ENCODE measurements around the gene CRIP2. TPM values are rescaled to one million over a fixed set of nuclear protein-coding genes. Genes with fewer than 3 reads are reported as not detected.

CRIP2 gene
- total and polyA plus RNA-seq, 10 of the 15 experiments (the other 5 are each of a cell fraction or from before 2014, with no cell fraction given) = 0.04 to 0.62 (median 0.37) TPM; not detected in 5

DNA sequence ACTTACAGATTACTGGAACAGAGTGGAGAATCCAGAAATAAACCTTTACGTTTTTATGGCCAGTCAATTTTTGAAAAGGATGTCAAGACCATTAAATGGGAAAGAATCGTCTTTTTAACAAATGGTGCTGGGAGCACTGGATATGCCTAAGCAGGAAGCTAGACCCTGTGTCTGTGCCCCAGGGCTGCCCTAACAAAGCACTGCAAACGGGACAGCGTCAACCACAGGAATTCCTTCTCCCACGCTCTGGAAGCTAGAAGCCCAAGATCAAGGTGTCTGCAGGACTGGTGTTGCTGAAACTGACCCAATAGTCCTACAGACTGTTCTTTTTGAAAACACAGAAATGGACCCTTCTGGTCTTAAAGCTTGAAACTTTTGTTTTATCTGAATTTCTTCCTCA is 42.5 kb downstream of the CRIP2 start:
- ChIA-PET POLR2A (no interaction called here), RAD21 (ENCODE audit: unreplicated experiment) (no interaction called here), SMC1A (ENCODE audit: uncharacterized antibody, unreplicated experiment) (no interaction called here), CTCF (interaction anchor here (0.8 to 1.0 kb wide), 2 partner anchors 11 to 35 kb away, joined by 3 read pairs; no protein-coding TSS in a partner anchor)
- no peaks in the 10 kb centered on the region for H3K79me2 ChIP-seq (ENCODE audit: control insufficient read depth, insufficient read depth, low read length)
- H3K36me3 ChIP-seq (ENCODE audit: control insufficient read depth in 2 of 2, insufficient read depth in 2 of 2, low read length in 1 of 2) = no peaks in the 10 kb centered on the region
- intact Hi-C loops (cut with micrococcal nuclease; ENCODE audit: unreplicated experiment) = no loop called here
- in situ Hi-C loops (cut with MboI) = loop anchor here (5.0 kb wide), 1 partner anchor 60 kb away; no protein-coding TSS in a partner anchor
- DNase-seq (ENCODE audit: low read depth, low spot score) = no peak
- 34% methylated on average over 5 of the region's 5 CpGs for WGBS (ENCODE audit: insufficient coverage, insufficient replicate concordance, low lambda C conversion rate, missing lambda C conversion rate)
- H3K4me3 ChIP-seq = no peak overlapping the region
- H3K27ac ChIP-seq (ENCODE audit: control insufficient read depth, insufficient read depth) = no peak overlapping the region
- no peak overlapping the region for H3K4me2 ChIP-seq (ENCODE audit: control insufficient read depth, insufficient read depth)
- BruUV-seq (replicated peaks) = no TSS peak
- FAIRE-seq = no peak
- no peak overlapping the region for H3K9ac ChIP-seq (ENCODE audit: control insufficient read depth, insufficient read depth, low read length)
- no peaks in the 10 kb centered on the region for H3K4me1 ChIP-seq (ENCODE audit: control insufficient read depth, insufficient read depth, low read length)
- no peak for TF ChIP-seq EED (IDR thresholded peaks at IDR 0.05; ENCODE audit: low read depth)
- no peak for TF ChIP-seq IRF3 (IDR thresholded peaks at IDR 0.05)
- TF ChIP-seq ETV6 (conservative IDR thresholded peaks at IDR 0.05 in 1 of 2, IDR thresholded peaks at IDR 0.05 in 1 of 2; ENCODE audit: borderline replicate concordance in 1 of 2, low read depth in 1 of 2) = no peak
- TF ChIP-seq ZNF217 (IDR thresholded peaks at IDR 0.05) = no peak
- TF ChIP-seq KLF5 (IDR thresholded peaks at IDR 0.05; ENCODE audit: partially characterized antibody) = no peak
- no peak for TF ChIP-seq BCLAF1 (IDR thresholded peaks at IDR 0.05)
- no peak for TF ChIP-seq PKNOX1 (IDR thresholded peaks at IDR 0.05)
- no peak for TF ChIP-seq EZH2 (IDR thresholded peaks at IDR 0.05; ENCODE audit: borderline replicate concordance, control insufficient read depth, low read depth, low read length)
- no peak for TF ChIP-seq STAT1 (conservative IDR thresholded peaks at IDR 0.05)
- no peak for TF ChIP-seq RBBP5 (conservative IDR thresholded peaks at IDR 0.05)
- no peak for TF ChIP-seq POLR2AphosphoS2 (IDR thresholded peaks at IDR 0.05; ENCODE audit: low read depth, low read length)
- TF ChIP-seq ZNF622 (IDR thresholded peaks at IDR 0.05) = no peak
- TF ChIP-seq ZNF274 (IDR thresholded peaks at IDR 0.05; ENCODE audit: insufficient read depth, insufficient read length) = no peak
- TF ChIP-seq BACH1 (IDR thresholded peaks at IDR 0.05; ENCODE audit: borderline replicate concordance) = no peak
- TF ChIP-seq KAT2A (conservative IDR thresholded peaks at IDR 0.05; ENCODE audit: control insufficient read depth, low read depth, low read length) = no peak
- no peak for TF ChIP-seq ZZZ3 (IDR thresholded peaks at IDR 0.05; ENCODE audit: control insufficient read depth, insufficient read length, low read depth)
- ATAC-seq = no peak
- H4K20me1 ChIP-seq (ENCODE audit: control insufficient read depth, insufficient read depth) = no peaks in the 10 kb centered on the region
- H2AFZ ChIP-seq (ENCODE audit: control insufficient read depth, low read depth, low read length) = no peak overlapping the region
- no peaks in the 10 kb centered on the region; the same call in 2 of the 3 replicates for H3K9me3 ChIP-seq (replicated peaks; ENCODE audit: control insufficient read depth, insufficient read depth, low read length)
- H3K27me3 ChIP-seq (replicated peaks in 1 of 2; ENCODE audit: control insufficient read depth in 2 of 2, insufficient read depth in 2 of 2, low read length in 1 of 2) = peaks cover 0 to 3% of the 10 kb centered on the region in 2 experiments; a peak in 1 of 4 replicates
